Pulmonary artery endothelial cell (primary cell): ENCODE measurements around the gene PLD5. TPM values are rescaled to one million over a fixed set of nuclear protein-coding genes. Genes with fewer than 3 reads are reported as not detected.
"Not testable (repeated sequence)": the region's sequence is repeated elsewhere in the genome, so short reads cannot be mapped to it uniquely, and the experiment has no call there.

ENCODE experiments used
- DNase-seq: peaks from one replicate; pipeline ENCODE4 v3.0.0-alpha.2; 2011; ENCODE audit warnings: low read depth, low spot score
- total RNA-seq: library from RNA; depleted of rRNA; stranded (reverse); fragments of >200 nt; gene quantifications from 2 replicates; pipeline ENCODE4 v1.2.3, GENCODE V29; 2014

Gene PLD5
- total RNA-seq, 1 donor from 2014 or later = not detected

DNA sequence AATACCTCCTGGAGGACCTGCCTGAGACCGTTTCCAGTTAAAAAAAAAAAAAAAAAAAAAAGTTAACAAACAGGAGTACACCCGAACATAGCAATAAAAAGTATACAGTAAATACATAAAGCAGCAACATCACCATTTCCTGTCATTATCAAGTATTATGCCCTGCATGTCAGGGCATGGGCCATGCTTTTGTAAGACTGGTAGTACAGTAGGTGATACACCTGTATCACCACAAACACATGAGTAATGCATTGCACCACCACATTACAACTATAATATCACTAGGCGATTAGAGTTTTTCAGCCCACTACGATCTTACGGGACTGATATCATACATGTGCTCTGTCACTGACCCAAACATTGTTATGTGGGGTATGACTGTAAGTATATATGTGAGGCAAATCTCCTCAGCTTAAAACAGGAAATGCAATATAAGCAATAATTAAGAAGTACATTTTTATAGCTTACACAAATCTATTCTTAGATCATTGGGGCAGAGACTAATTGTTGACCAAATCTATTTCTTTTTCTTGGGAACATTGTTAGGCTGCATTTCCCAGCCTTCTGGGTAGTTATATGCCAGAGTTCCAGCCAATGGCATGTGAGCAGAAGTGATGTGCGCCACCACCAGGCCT is 98.1 kb downstream of the PLD5 start:
- no peak for DNase-seq

DNA sequence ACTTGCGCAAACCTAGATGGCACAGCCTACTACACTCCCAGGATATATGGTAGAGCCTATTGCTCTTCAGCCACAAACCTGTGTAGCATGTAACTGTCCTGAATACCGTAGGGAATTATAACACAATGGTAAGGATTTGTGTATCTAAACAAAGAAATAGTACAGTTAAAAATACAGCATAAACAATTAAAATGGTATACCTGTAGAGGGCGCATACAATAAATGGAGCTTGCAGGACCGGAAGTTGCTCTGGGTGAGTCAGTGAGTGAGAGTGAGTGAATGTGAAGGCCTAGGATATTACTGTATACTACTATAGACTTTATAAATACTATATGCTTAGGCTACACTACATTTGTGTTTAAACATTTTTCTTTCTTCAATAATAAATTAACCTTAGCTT is 99.3 kb downstream of the PLD5 start:
- no peak for DNase-seq

DNA sequence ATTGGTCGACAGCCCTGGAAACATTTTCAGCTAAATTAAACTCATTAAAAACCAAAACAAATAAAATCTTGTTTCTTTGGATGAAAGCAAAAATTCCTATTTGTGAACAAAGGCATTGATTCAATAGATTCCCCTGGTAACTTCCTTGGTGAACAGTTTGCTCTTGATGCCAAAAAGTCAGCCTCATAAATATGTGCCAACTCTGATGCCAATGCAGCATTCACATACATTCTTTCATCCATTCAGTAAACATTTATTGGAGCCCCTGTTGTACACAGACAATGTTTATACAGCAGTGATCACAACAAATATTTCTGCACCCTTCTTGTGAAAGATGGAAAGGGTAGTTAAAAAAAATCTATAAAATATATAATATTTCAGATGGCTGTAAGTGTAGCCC is 107.8 kb downstream of the PLD5 start:
- DNase-seq = no peak

DNA sequence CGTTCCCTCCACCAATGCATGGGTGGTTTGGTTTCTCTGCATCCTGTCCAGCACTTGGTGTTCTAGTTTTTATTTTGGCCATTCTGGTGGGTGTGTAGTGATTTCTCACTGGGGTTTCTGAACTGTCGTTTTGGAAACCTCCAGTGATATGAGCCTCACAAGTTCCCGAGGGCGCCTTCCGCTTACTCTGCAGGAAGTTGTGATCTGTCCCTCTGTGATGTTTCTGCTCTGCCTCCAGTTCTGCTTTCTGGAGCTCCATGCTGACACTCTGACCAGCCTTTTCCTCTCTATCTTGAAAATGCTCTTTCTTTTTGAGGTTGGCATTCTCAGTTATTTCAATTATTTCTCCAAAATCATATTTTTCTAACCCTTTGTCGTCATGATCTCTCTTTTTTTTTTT is 111.6 kb downstream of the PLD5 start:
- DNase-seq = no peak

DNA sequence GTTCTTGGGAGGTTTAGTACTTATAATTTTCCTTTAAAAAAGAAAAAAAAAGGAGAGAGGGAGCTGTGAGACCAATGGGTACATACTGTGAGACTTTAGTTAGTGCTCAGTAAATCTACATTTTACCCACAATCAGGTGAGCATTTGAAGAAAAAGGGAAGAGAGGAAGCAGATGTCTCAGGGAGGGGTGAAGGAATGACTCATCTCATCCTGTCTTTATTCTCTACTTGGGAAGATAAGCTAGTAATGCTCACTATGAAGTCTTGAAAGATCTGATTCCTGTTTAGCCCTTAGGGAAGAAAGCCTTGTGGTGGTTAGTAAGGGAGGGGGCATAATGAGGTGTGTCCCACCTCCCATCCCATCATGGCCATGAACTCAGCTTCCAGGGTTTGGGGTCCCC is 112.6 kb downstream of the PLD5 start:
- no peak for DNase-seq

DNA sequence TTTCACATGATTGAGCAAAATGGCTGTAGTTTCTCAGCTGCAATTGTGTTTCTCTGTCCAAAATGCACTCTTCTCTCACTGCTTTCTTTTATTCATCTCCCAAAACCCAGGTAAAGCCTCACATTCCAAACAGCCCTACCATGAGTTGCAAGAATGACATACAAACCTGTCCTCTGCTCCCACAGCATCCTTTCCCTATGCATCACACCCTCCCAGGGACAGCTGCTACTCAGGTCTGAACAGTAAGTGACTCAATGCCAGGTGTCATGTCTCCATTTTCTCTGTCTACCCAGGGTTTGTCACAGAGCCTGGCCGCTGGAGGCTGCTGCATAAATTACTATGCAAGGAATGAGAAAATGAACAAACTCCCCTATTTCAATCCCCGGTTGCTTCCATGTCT is 118.5 kb downstream of the PLD5 start:
- DNase-seq = no peak

DNA sequence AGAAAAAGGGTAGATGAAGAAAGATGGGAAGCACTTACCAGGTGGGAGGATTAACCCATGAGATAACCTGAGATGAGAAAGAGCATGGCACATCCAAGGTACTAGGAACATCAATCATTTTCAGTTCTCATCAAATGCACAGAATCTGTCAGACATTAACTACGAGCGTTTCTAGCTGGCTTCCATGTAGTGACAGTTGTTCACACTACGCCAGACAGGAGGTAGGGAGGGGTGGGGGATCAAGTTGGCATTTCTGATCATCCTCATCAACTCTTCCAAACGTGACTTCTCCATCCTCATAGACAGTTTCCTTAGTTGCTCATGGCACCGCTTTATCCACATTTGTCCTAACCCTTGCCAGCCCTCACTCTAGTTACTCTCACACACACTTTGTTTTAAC is 120.2 kb downstream of the PLD5 start:
- DNase-seq = no peak

DNA sequence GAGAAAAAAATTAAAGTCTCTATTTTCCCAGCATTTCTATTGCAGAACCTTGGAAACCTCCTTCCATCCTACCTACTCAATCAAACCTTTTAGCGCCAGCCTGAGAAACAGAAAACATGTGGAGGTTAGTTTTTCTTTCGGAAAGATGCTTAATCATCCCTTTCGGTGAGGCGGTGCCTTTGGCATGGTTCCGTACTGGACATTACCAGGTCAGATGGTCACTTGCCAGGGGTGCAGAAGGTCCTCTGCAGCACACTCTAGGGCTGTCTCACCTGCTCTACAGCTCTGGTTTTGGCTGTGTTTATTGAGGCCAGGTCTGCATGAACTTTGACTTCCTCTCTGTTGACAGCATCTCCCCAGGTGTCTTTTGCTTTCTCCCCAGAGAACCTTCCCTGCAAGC is 121.5 kb downstream of the PLD5 start:
- no peak for DNase-seq

DNA sequence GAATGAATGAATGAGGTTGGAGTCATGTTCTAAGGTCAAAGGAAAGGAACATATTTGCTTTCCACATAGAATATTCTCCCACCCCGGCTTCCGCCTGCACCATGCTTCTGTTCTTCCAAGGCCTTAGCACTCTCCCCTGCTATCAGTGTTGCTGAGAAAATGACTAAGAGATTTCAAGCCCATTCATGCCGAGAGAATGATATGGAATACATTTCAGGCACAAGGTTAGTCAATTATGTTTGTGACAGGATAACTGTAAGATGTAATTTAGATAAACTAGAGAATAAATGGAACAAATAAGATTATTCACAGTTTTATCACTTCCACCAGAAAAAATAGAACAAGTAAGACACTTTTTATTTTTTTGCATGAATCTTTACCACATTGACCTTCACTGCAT is 122.6 kb downstream of the PLD5 start:
- no peak for DNase-seq

DNA sequence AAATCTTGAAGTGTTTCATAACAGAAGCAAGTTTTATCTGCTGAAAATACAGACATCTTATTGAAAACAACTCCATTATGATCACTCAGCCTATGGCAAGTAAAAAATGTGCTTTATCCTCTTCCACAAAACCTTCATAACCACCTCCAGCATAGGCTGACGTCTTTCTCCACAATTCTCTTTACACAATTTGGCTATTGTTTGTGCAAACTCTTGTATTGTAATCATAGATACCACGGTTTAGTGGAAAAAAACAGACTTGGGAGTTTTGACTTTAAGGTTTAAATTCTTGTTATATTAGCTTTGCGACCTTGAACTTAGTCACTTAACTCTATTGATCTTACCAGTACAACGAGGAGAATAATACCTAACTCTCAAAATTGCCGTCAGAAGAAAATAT is 126.1 kb downstream of the PLD5 start:
- DNase-seq = no peak

DNA sequence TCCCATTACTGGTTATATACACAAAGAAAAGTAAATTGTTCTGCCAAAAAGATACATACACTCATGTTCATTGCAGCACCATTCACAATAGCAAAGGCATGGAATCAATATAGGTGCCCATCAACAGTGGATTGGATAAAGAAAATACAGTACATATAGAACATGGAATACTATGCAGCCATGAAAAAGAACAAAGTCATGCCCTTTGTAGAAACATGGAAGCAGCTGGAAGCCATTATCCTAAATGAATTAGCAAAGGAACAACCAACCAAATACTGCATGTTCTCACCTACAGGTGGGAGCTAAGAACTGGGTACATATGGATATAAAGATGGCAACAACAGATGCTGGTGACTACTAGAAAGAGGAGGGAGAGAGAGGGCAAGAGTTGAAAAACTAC is 132.6 kb downstream of the PLD5 start:
- DNase-seq = no peak

DNA sequence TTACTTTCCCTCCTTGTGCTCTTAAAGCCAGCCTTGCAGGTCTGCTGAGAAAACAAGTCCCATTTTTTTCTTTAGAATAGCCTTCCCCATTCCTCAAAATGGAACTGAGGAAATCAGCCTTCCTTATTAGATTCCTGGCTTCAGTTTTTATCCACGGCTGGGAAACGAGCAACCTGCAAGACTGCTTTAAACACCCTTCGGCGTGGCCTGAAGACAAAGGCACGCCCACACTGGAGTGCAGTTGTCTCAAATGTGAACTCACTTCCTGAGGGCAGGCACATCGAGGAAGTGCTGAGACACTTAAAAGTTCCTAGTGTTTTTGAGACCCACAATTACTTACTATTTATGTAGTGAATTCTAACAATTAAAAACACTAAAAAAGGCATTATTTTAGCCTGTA is 148.4 kb downstream of the PLD5 start:
- not testable (repeated sequence) for DNase-seq

DNA sequence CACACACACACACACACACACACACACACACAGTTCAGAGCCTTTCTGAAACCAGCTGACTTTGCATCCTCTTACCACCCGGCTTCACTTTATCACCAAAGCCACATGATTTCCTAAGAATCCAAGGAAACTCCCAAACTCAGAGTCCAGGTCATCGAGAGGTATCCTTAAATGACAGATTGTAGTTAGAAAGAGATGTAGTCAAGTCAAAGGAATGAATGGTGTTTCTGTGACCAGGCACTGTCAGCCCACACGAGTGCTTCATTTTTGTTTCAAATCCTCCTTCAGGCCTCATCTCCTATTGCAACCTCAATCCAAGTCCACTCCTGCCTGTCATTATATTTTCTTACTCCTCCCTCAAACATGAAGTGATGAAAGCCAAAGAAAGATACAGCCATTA is 174.1 kb downstream of the PLD5 start:
- DNase-seq = not testable (repeated sequence)

DNA sequence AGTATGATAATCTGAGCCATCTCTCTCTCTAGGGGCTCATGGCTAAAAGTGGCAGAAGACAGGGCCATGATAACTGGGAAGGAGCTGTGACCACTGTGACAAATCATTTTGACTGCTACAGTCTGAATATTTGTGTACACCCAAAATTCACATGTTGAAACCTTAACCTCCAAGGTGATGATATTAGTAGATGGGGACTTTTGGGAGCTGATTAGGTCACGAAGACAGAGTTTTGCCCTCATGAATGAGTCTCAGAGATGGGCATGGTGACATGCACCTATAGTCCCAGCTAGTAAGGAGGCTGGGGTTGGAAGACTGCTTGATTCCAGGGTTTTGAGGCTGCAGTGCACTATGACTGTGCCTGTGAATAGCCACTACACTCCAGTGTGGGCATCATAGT is 174.9 kb downstream of the PLD5 start:
- DNase-seq = no peak

DNA sequence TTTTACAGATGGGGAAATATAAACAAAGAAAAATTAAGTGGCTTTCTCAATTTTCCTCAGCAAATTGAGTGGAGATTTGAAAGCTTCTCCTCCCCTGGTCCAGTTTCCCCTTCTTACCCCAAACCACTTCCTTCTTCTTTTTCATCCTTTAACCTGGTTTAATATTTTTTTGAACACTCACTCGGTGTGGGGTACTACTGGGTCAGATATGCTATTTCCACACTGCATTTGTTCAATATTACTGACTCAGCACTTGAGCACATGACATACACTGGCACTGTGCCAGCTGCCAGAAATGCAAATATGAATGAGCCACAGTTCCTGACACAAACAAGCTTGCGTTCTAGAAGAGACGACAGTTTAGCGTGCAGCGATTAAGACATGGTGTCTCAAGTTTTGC is 193.6 kb downstream of the PLD5 start:
- not testable (repeated sequence) for DNase-seq

DNA sequence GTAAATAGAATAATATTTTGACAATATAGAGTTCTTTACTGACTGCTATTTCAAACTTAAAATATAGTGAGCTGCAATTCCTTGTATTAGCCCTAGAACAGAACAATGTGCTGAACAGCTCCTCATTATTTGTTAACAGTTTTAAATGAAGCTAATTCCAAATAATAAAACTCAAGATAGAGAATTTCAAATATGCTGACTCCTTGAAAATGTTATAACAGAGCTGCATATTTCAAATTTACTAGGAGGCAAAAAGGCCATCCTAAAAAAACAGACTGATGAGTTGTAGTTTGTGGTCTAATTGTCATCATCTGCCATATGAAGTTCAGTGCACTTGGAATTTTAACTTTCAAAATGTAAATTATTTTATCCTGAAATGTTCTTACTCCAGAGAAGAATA is 197.1 kb downstream of the PLD5 start:
- DNase-seq = not testable (repeated sequence)

DNA sequence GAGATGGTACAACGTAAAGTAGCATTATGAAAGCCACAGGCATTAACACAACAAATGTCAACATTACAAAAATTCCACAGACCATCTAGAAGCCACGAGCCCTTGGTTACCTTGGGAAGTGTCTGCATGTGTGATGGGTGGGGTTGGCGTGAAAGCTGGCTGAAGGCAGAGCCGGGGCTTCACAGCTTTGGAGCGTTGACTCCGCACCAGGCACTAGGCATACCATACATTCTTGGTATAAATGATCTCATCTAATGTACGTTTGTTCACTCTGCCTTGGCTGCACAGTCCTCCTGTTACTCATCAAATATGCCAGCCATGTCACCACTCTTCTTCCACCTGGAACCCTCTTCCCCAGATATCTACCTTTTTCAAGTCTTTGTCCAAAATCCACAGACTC is 202.5 kb downstream of the PLD5 start:
- DNase-seq = not testable (repeated sequence)

DNA sequence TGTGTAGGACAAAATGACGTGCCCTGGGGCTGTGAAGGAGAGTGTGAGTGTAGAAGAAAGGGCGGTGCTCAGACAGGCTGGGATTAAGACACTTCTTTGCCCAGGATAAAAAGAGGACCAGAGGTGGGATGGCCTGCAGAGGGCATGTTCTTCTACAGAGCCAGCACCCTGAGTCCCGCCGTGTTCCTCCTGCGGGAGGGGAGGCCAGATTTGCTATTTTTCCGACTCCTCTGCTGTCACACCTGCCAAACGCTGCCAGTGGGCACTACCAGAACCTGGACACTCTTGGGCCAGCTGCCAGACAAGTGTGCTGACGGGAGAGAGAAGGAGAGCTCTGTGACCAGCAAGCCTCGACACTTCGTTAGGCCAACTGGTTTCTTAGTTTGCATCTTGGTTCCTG is 206.4 kb downstream of the PLD5 start:
- no peak for DNase-seq

DNA sequence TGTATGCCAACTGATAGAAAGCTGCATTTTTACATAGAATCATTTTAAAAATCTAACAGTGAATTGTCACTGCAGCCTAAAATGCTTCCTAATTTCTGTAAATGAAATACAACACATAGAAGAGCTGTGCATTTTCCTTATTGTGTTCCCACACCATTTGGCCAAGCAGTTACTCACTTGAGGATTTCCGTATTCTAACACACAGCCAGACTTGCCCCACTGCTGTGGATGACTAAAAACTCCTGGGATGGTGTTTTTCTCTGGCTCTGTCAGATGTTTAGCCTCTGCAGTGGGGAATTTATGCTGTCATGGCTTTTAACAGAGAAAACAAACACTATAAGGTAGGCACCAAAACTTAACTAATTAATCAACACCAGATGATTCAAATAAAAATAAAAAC is 209.6 kb downstream of the PLD5 start:
- not testable (repeated sequence) for DNase-seq

DNA sequence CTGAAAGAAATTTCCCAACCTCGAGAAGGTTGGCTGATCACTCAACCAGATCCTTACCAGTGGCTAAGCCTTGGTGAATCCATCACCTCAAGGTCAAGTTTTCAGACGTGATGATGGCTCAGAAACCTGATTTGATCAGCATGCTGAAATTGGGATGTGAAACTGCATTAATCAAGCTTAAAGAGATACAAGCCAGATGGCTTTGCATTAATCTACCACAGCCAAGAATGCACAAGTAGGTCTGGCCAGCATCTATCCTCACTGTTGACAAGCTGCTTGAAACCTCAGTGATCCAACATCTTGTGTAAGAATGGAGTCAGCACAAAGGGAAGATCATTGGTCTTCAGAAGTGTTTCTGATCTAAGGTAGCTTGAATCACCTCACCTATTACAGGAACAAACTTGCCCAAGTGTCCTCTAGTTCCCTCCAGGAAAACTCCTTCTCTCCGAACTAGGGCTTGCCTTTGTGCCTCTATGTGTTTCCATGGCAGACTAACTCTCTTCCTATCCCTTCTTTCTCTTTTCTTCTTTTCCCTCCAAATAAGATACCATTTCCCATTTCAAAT is 210.3 kb downstream of the PLD5 start:
- DNase-seq = not testable (repeated sequence)

DNA sequence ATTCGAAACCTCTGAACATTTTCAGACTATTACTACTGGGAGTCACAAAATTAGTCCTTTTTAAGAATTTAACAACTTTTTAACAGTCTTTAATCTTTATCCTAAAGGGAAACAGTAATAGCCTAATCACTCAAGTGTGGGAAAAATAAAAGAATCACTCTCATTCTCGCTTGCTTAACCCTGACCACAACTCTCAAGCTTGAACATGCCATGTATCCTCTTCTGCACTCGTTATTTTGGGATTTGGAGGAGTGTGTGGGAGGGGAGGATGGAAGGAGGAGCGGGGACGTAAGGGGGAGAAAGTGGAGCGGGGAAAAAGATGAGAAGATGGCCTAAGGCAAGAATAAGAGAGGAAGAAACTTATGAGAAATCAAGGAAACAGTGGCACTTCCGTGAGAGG is 215.8 kb downstream of the PLD5 start:
- DNase-seq = not testable (repeated sequence)

DNA sequence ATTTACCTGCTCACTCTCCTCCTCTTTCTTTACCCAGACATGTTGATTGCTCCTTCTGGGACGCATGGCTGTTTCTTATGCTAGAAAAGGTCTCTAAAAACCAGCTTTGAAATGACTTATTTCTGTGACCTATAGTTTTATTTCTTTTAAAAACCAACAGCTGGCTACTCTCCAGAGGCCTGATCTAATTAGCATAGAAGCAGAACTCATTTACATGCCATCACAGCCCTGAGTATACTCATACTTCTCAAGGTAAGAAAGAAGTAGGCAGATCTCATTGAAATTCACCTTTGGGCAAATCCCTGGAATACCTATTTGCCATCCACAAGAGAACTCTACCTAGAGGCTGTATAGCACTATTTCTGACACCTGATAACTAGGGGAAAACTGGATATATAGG is 230.7 kb downstream of the PLD5 start:
- not testable (repeated sequence) for DNase-seq

DNA sequence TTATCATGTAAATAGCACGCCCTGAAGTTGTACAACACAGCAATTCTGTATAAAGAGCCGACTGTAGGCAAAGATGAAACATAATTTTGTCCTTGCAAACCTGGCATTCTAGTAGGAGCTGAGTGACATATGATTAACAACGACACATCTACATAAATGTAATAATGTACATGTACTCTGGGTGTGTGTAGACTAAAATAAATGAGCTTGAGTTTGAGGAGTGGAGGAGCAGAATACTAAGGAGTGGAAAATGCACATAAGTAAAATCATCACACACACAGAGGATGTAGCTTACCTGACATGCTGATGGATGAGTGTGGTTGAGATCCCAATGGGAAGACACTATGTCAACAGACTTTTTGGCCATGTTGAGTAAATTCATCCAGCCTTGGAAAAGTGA is 236.4 kb downstream of the PLD5 start:
- not testable (repeated sequence) for DNase-seq
